HG02973 (cell line): ENCODE measurements around the gene SIL1.
"Not testable (repeated sequence)": the region's sequence is repeated elsewhere in the genome, so short reads cannot be mapped to it uniquely, and the experiment has no call there.

Source experiments
- ATAC-seq: cut with Tn5 transposase; IDR thresholded peaks from one replicate; pipeline ENCODE4 v1.9.1; 2021; ENCODE audit warnings: moderate library complexity; ENCODE audit not compliant: unreplicated experiment

Gene SIL1

DNA sequence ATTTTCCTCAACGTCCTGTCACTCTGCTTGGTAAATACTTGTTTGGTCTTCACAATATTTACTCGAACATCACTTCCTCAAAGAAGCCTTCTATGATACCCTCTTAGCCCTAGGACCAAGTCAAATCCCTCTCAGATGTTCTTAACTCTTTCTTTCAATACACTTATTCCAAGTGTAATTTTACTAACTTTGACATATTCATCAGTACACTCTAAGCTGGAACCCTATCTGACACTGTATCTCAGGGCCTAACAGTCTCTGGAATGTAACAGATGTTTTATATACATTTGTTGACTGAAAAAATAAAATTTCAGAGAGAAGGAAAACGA lies 19.6 kb downstream of the SIL1 start:
- ATAC-seq, result no peak

DNA sequence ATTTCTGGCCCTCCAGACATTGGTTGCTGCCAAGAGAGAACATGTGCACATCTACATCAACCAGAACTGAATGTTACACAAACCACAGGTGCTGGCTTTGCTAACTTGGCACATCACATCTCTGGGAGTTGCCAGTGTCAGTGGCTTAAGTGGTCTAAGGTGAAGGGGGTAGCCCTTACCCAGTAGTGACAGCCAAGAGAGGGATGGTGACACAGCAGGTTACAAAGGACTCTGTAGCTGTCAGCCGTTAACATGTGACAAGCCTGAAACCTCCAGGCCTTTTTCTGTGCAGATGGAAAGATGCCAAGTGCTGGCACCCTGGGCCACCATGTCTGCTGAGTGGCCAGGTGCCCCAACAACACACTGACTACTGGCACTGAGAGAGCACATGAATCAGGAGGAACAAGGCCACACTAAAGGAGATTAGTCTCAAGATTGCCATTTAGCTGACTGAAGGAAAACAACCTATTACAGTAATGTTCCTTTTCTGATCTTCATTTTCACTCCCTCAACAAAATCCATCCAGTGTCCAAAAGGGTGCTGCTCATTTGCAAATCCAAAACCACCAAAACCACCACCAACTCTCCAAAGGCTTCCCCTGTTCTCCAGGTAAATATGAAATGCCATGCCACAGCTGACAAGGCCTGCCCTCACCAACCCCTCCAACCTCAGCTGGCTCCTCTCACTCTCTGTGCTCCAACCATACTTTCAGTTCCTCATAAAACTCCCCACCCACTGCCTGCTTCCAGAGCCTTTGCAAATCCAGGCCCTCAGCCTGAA lies 20.2 kb downstream of the SIL1 start:
- ATAC-seq, result no peak

DNA sequence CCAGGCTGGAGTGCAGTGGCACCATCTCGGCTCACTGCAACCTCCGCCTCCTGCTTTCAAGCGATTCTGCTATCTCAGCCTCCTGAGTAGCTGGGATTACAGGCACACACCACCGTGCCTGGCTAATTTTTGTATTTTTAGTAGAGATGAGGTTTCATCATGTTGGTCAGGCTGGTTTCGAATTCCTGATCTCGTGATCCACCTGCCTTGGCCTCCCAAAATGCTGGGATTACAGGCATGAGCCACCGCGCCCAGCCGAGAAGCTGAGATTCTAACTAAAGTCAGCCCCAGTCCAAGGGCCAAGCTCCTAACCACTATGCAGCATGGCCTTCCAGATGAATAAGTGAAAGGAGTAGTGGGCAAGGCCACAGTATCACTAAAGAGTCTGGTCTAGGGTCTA lies 20.9 kb downstream of the SIL1 start:
- ATAC-seq, result not testable (repeated sequence)

DNA sequence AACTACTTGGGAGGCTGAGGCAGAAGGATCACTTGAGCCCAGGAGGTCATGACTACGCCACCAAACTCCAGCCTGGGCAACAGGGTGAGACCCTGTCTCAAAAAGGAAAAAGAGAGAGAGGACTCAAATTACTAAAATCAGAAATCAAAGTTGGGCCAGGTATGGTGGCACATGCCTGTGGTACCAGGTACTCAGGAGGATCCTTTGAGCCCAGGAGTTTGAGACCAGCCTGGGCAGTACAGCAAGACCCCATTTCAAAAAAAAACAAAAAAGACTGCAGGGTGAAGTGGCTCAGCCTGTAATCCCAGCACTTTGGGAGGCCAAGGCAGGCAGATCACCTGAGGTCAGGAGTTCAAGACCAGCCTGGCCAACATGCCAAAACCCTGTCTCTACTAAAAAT lies 23.8 kb downstream of the SIL1 start:
- ATAC-seq, result not testable (repeated sequence)

DNA sequence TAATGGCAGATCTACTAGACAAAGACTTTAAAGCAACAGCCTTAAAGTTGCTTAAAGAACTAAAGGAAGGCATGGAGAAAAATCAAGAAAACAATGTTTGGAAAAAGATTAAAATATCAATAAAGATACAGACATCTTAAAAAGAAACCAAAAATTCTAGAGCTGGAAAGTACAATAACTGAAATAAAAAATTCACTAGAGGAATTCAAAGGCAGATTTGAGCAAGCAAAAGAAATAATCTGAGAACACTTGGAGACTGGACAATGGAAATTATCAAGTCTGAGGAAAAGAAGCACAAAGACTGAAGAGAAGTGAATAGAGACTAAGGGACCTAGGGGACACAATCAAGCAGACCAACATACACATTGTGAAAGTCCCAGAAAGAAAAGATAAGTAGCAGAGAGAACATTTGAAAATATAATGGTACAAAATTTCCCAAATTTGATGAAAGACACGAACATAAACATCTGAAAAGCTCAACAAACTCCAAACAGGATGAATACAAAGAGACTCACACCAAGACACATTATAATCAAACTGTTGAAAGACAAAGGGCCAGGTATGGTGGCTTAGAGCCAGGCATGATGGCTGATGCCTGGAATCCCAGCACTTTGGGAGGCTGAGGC lies 26.3 kb downstream of the SIL1 start:
- ATAC-seq, result no peak

DNA sequence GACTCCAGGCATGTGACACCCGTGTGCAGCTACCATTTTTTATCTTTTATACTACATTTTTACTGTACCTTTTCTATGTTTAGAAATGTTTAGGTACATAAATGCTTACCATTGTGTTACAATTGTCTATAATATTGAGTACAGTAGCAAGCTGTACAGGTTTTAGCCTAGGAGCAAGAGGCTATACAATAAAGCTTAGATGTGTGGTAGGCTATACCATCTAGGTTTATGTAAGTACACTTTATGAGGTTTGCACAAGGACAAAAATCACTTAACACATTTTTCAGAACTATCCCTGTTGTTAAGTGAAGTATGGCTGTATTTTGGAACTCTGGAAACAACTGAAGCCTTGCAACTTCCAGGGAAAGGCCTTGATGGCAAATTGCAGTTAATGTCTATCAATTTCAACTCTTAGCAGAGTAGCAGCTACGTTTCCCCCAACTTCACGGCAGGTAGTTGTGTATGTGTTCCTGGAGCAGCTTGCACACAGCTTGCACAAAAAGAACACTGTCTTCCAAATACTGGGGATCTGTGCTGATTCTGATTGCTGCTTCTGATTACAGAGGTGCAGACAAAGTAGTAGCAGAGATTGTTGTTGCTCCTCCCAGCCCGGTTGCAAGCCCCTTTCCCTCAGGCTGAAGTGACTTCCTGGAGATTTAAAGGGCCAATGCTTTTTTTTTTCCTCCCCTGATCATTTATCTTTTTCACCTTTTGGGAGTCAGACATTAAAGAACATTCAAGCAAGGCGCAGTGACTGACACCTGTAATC lies 30.0 kb downstream of the SIL1 start:
- no peak for ATAC-seq

DNA sequence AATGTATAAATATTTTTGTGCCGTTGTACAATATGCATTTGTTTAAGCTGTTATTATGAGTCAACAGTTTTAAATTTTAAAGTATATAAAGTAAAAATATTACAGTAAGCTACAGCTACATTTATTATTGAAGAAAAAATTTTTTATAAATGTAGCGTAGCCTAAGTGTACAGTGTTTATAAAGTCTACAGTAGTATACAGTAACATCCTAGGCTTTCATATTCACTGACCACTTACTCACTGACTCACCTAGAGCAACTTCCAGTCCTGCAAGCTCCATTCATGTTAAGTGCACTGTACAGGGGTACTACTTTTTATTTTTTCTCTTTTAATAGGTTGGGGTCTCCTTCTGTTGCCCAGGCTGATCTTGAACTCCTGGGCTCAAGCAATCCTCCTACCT lies 30.6 kb downstream of the SIL1 start:
- no peak for ATAC-seq

DNA sequence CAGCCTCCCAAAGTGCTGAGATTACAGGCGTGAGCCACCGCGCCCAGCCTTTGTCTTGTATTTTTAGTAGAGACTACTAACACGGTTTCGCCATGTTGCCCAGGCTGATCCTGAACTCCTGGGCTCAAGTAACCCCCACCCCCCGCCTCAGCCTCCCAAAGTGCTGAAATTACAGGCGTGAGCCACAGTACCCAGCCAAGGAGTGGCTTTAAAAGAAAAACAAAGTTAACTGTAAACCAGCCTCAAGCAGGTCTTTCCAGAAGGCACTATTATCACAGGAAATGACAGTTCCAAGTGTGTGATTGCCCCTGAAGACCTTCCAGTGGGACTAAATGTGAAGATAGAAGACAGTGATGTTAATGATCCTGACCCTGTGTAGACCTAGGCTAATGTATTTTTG lies 31.1 kb downstream of the SIL1 start:
- no peak for ATAC-seq

DNA sequence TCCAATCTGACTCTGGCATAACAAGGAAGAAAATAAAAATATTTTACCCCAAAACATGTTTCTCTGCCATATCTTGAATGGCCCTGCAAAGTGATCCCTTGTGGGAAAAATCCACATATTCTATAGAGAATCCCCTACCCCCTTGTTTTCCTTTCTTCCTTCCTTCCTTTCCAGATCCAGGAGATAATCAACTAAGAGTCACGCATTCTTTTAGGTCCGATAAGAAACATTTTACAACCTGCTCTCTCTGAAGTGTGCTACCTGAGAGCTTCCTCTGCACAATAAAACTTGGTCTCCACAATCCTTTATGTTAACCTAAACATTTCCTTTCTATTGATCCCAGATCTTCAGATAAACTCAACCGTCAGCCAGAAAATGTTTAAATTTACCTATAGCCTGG lies 33.3 kb downstream of the SIL1 start:
- ATAC-seq, result not testable (repeated sequence)

DNA sequence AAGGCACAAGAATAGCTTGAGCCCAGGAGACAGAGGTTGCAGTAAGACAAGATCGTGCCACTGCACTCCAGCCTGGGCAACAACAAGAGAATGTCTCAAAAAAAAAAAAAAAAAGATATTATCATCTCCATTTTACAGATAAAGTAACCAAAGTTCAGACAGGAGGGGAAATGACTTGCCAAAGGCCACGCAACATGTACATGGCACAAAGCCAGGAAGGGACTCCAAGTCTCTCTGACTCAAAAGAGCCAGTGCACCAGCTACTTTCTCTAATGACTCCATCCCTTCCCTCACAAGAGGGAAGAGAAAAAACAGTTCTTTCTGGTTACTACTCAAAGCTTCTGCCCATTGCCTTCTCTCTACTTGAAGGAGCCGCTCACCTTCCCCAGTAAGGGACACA lies 34.1 kb downstream of the SIL1 start:
- no peak for ATAC-seq

DNA sequence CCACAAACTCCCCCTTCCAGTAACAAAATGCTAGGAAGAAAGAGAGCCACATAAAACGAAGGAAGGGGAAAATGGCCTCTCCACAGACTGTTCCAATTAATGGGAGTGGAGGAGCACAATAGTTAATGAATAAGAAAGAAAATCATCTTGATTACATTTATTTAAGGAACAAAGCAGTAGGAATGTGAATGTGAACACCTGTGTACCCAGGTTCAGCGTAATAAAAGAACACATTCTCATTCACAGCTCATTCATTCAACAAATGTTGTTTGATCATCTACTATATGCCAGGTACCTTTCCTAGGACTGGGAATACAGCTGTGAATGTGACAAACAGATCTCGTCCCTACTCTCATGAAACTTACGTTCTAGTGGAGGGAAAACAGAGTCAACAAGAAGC lies 35.7 kb downstream of the SIL1 start:
- ATAC-seq, result no peak

DNA sequence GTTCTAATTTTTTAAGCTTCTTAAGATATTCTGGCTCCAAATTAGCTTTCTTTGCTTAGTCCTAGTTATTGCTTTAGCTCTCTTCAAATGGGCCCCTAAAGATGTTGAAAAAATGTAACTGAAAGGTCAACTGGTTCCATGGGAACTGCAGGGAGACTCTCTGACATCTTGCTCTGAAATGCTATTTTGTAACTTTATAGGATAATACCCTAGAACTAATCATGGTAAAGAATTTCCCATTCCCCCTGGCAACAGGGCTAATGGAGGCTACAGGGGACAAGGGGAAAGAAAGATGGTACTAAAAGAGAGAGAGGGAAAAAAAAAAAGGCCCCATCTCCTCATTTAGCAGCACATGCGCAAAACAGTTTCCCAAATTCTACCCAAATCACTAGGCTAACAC lies 39.4 kb downstream of the SIL1 start:
- ATAC-seq, result no peak

DNA sequence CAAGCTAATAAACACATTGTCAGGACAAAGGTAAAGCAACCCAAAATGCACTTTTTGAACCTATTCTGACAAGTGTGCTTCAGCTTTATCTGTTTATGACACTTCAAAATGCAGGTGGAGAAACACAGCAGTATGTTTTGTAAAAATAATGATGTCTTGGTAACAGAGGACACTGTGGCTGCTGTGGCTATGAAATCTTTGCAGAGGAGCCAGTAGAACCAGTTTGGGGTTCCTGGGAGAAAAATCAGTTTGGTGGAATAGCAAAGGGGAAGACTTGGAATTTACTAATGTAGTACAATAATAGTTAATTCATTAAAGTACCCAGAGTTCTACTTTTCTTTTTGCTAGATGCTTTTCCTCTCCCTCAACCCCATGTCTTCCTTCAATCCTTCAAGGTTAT lies 40.6 kb downstream of the SIL1 start:
- ATAC-seq, result no peak

DNA sequence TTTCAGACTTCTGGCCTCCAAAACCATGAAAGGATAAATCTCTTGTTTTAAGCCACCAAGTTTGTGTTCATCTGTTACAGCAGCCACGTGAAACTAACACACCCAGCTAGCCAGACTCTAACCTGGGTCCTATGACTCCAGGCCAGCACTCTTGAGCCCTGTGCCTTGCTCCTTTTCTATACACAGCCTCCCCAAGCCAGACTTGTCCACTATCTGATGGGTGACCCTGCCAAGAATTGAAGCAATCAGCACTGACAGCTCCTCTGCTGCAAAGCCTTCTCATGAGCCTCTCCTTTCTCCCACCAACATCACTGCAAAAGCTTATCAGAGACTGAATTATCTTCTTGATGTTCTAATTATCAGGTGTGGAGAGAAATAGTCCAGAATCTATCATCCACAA lies 41.4 kb downstream of the SIL1 start:
- no peak for ATAC-seq

DNA sequence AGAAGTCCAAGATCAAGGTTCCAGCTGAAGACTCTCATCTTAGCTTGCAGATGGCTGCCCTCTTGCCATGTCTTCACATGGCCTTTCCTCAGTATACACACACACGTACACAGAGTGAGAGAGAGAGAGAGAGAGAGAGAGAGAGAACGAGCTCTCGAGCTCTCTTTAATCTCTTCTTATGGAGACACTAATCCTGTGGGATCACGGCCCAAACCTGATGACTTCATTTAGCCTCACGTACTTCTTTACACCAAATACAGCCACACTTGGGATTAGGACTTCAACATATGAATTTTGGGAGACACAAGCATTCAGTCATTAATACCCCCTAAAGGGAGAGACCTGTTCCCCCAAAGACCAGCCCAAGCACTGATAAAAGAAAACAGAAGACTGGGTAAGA lies 42.8 kb downstream of the SIL1 start:
- no peak for ATAC-seq

DNA sequence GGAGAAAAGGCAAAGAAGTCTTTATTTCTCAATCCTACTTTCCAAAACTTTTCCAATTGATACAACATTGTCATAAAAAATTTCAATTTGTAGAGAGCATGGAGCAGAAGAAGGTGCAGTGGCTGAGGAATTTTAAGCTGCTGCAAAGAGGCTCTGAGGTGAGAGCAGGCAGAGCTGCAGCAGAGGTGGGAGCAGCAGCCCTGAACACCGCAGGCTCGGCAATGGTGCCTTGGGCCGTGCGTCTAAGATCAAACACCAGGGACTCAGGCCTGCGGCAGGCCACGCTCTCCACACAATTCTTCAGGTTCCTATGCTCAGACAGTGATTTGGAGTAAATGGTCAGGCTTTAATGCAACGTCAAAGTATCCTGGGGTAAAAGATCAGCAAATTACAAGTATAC lies 46.3 kb downstream of the SIL1 start:
- no peak for ATAC-seq

DNA sequence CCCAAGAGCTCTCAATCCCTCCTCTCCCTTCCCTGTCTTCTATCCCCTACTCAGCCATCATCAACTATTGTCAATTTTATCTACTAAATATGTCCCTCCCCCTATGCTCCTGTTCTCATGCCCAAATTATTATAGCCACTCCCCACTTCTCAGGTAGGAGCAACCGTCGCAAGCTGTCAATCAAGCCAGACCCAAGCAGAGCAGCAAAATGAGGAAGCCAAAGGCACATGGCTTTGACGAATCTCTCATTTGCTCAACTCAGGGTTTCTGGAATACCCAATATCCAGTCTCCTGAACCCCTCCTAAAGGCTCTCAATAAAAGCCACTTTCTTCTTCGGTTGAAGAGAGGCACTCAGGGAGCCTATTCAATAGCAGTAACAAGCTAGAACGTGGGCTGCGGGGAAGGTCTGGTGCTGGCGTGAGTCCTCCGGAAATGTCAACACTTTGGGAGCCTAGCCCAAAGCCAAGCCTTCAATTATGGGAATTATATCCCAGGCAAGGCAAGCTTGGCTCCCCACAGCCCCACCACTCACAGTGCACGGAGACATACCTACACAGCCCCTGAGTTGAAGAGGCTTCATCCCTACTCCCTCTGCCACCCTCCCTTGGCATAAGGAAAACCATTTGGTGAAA lies 47.7 kb downstream of the SIL1 start:
- ATAC-seq, result no peak

DNA sequence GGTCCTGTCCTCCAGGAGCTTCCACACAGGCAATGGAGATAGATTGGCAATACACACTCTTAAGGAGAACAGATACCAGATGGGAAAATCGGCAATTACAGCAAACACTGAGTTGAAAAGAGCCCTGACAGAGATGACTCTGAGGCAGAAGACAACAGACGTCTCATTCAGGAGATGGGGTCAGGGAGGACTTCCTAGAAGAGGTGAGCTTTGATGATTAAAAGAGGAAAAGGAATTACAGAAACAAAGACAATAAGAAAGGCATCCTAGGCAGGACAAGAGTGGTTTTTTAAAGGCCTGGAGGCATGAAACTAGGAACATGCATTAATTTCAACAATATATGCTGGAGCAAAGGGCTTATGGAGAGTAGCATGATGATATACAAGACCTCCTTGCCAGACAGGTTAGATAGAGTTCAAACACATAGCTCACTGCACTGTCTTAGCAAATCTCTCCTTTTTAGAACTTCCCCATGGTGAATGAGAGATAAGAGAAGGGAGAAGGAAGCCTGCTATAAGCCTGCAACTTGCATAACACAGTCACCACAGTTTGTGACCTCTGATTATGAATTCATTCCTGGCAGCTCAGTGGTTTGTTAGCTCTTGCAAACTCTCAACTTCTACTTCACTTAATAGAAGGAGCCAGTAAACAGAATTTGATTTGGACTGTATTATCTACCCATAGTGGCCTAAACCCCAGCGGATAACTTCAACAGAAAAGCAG lies 48.5 kb downstream of the SIL1 start:
- no peak for ATAC-seq

DNA sequence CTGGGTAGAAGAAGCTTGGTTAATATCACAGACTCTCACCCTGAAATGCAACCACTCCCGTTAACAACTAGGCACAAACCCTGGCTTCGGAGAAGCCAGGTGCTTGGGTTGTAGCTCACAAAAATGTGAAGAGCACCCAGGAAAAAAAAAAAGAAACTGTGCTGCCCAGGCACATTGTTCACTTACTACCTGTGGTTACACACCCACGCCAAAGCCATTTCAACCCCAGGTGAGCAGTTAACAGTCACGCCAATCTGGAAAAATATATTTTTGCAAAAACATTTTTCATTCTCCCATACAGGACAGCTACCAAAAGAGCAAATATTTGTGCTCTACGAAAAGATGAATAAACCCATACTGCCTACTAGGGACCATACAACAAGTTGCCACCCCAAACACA lies 49.2 kb downstream of the SIL1 start:
- no peak for ATAC-seq

DNA sequence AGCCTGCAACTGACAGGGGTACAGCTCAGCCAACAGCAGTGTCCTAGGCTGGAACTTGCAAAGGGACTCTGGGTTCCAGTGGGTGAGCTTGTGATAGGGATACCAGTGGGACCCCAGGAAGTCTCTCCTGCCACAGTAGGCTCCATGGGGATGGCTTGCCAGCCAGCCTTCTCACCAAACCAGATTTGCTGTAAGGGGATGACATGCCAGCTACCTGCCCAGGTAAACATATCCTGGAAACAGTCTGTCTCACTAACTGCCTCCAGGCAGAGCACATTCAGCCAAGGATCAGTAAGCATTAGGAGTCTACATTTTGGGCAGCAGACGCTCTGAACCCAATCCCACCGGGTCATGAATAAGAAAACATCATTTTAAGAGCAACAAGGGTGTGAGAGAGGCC lies 49.9 kb downstream of the SIL1 start:
- ATAC-seq, result no peak

DNA sequence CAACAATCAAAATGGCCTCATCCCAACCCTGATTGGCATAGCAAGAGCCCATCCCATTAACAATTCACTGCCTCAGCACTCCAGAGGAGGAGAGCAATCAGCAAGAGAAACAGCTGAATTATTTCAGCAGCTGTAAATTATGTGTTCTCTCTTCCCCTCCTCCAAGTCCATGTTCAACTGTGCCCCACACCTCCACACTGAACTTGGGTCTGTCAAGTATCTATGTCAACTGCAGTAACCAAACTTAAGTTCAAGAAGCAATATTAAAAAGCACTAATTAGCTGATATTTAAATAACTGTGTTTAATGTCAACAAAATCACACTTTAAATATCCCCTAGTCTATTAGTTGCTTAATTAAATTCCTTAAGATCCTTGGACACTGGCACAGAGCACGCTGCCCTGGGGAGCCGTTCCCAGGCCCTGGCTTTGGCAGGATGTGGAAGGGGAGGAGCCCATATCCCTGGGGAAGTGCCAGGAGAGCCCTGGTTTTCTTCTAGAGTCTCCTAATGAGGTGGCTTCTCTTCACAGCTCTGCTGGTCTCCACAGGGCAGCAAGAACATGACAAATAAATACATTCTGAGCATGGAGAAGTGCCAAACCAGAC lies 50.6 kb downstream of the SIL1 start:
- no peak for ATAC-seq
